ENCODE results near the gene EIF3B.
"Not testable (repeated sequence)": the region's sequence is repeated elsewhere in the genome, so short reads cannot be mapped to it uniquely, and the experiment has no call there.

Gene EIF3B

DNA sequence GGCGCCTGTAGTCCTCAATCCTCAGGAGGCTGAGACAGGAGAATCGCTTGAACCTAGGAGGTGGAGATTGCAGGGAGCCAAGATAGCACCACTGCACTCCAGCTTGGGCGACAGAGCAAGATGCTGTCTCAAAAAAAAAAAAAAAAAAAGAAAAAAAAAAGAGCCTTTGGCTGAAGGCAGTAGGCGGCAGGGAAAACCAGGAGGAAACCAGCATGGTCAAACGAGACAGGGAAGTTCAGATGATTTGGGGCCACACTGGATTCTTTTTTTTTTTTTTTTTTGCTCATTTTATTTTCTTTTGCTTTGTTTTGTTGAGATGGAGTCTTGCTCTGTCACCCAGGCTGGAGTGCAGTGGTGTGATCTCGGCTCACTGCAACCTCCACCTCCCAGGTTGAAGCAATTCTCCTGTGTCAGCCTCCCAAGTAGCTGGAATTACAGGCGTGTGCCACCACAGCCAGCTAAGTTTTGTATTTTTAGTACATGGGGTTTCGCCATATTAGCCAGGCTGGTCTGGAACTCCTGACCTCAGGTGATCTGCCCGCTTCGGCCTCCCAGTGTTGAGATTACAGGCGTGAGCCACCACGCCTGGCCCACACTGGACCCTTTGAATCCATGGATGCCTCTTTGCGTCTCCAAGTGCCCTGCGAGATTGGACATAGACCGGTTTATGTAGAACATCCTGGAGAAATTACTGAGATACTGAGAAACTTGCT is 7.1 kb upstream of the EIF3B start:
- not testable (repeated sequence) for DNase-seq (ENCODE audit: low read depth)

DNA sequence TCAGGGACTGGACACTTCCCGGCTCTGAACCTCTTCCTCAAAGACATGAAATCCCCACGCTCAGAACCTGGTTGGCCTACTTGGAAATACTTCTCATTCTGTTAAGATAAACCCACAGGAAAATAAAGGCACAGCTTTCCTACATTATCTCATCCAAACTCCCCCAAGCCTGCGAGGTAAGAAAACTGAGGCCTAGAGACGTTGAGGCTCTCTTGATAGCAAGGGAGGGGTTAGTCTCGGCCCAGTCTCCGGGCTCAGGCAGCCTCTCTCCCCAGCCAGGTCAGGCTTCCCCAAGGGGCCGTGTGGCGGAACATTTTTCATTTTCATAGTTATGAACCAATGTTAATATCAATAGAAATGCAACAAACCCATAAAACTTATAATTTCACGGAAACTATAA is 4.6 kb upstream of the EIF3B start:
- DNase-seq (ENCODE audit: low read depth), result no peak

DNA sequence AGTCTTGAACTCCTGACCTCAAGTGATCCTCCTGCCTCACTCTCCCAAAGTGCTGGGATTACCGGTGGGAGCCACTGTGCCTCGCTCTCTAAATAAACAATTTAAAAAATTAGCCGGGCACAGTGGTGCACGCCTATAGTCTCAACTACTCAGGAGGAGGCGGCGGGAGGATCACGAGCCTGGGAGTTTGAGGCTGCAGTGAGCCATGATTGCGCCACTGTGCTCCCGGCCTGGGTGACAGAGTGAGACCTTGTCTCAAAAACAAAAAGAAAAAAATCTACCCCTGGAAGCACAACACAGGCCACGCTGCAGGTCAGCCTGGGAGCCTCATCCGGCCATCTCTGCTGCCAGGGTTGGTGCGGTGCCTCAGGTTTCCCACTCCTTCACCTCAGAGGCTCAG is 3.8 kb upstream of the EIF3B start:
- no peak for DNase-seq (ENCODE audit: low read depth)

DNA sequence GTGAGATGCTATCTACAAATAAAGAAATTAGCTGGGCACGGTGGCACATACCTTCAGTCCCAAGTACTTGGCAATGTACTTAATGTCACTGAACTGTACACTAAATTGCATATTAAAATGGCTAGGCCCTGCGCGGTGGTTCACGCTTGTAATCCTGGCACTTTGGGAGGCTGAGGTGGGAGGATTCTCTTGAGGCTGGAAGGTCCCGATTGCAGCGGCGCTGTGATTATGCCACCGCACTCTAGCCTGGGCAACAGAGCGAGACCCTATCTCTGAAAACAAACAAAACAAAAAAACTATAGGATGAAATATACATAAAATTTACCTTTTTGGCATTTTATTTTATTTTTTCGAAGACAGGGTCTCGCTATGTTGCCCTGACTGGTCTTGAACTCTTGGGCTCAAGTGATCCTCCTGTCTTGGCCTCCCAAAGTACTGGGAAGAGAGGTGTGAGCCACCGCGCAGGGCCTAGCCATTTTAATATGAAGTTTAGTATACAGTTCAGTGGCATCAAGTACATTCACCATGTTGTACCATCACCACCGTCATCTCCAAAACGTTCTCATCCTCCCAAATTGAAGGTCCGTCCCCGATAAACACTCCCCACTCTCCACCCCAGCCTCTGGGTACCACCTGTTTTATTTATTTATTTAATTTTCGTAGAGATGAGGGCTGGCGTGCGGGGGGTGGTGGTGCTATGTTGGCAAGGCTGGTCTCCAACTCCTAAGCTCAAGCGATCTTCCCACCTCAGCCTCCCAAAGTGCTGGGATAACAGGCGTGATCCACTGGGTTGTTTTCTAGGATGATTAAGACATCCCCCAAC is 1.3 kb upstream of the EIF3B start:
- DNase-seq (ENCODE audit: low read depth), result no peak

DNA sequence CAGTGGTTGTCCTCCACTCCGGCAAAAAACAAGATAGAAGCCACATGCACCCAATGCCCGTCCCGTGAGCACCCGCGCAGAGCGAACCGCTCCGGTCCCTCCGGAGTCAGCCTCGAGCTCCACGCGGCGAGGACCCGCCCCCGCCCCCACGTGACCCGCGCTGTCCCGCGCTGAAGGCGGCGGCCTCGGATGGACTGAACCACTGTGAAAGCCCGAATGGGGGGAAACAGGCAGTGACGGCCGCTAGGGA is 766 bp upstream of the EIF3B start:
- DNase-seq (ENCODE audit: low read depth), result peak; percentile 92

DNA sequence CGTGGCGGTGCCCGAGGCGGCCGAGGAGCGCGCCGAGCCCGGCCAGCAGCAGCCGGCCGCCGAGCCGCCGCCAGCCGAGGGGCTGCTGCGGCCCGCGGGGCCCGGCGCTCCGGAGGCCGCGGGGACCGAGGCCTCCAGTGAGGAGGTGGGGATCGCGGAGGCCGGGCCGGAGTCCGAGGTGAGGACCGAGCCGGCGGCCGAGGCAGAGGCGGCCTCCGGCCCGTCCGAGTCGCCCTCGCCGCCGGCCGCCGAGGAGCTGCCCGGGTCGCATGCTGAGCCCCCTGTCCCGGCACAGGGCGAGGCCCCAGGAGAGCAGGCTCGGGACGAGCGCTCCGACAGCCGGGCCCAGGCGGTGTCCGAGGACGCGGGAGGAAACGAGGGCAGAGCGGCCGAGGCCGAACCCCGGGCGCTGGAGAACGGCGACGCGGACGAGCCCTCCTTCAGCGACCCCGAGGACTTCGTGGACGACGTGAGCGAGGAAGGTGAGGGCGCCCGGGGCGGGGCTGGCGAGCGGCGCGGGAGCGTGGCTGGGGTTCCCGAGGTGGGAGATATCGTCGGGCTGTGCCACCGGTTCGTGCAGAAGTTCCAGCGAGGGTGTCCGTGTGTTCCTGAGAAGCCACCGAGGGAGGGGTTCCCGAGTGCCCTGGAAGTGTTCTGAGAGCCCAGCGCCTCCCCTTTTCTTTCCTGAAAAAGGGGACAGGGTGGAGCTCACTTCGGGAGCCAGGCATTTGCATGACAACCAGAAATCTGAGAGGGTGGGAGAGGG is 495 bp downstream of the EIF3B start:
- DNase-seq (ENCODE audit: low read depth), result peak; percentile 42

DNA sequence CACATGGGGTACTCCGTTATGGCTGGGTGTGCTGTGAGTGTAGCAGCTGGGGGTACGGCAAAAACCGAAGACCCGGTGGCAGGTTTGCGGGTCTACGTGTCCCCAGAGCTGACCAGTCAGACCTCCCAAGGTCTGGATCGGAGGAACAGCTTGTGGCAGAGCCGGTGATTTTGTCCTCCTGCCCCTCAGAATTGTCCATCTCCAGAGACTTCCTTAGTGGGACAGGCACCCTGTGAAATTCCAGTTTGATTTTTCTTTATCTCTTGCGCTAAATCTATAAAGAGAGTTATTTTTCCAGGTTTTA is 1.0 kb downstream of the EIF3B start:
- DNase-seq (ENCODE audit: low read depth), result peak; percentile 34

DNA sequence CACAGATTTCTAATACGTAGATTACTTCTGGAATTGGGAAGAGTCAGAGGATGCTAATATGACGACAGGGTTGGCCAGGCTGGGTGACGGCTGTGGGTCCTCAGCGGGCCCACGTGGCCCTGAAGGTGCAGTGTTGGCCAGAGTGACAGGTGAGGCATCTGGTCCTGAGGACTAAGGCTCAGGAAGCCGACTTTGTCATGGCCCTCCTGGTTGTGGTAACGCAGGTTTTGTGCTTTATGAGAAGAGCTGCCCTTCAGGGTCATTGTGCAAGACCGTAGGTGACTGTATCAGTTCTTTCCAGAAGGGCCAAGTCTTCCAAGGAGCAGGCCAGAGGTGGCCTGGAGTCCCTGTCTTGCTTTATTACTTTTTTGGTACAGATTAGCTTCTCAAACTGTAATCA is 2.5 kb downstream of the EIF3B start:
- no peak for DNase-seq (ENCODE audit: low read depth)

DNA sequence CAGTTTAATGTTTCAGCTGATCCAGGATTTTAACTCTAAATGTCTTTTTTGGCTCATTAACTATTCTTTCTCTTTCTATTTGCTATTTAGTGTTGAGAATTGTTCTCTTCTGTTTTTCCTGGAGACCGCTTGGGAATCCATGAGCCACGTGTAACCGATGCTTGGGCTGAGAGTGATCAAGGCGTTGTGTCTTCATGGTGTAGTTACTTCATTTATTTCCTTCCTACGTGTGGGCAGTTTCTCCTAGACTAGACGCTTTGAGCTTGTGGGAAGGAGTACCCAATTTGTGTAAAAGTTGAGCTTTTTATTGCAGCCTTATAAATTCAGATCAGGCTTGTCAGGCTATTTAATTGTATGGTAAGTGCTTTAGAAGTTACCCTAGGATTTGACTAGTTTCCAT is 2.9 kb downstream of the EIF3B start:
- DNase-seq (ENCODE audit: low read depth), result no peak

DNA sequence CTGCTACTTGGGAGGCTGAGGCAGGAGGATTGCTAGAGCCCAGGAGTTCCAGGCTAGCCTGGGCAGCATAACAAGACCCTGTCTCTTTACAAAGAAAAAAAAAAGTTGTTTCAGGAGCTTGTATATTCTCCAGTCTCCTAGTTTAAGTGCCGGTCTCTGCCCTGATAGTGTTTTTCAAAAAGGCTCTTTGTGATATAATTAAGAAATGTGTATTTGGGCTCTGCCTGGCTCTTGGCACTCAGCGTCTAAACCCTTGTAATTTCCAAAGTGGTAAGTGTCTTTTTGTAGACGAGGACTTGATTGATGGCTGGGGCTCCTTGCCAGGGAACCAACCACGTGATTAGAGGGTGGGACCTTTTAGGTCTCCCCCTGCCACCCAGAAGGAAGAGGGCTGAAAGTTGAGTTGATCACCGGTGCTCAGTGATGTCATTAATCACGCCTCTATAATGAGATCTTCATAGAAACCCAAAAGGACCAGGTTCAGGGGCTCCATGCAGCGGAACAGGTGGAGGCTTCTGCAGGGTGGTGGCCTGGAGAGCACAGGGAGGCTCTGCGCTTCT is 4.4 kb downstream of the EIF3B start:
- no peak for DNase-seq (ENCODE audit: low read depth)

DNA sequence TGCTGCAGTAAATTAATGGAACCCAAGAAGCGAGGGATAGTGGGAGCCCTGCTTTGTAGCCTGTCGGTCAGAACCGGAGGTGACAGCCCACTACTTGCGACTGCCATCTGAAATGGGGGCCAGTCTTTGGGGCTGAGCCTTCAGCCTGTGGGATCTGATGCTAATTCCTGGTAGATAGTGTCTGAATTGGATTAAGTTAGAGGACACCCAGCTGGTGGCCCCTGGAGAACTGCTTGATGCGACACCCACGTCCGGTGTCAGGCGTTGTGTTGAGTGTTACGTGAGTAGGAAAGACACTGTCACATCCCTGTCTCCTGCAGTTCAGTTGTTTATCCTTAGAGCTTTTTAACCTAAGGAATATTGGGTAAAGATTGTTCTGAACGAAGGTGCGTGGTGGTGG is 5.0 kb downstream of the EIF3B start:
- DNase-seq (ENCODE audit: low read depth), result no peak

DNA sequence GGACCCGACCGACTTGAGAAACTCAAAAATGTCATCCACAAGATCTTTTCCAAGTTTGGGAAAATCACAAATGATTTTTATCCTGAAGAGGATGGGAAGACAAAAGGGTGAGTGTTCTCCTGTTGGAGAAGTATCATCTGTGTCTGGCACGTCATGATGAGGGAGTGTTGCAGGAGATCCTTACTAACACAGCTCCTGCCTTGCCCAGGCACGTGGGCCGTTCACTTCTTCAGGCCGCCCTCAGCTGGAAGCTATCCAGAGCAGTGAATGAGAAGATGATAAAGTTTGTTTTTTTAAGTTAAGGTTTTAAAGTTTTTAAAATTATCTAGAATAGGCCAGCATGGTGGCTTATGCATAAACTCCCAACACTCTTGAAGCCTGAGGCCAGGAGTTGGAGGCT is 6.2 kb downstream of the EIF3B start:
- DNase-seq (ENCODE audit: low read depth), result no peak

DNA sequence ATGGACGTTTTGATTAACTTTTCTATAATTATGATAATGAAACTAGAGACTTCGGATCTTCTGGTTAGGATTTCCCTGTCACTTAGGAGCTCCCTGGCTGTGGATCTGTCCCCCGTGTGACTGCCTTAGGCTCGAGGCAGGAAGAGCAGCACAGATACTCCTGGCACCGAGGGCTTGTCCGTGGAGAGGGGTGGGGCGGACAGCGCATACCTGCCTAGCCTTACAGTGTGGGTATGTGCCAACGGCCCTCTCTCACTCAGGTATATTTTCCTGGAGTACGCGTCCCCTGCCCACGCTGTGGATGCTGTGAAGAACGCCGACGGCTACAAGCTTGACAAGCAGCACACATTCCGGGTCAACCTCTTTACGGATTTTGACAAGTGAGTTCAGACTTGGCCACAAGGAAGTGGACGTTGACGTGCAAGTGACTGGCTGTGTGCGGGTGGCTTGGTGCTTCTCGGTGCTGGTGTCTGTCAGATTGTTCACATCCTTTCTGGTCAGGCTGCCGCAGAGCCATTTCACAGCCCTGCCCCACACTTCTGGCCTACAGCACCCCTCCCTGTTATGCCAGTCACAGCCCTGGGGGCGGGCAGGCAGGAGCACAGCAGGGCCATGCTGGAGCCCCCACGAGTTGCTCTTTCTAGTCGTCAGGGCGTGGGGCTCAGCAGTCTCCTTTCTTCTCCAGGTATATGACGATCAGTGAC is 7.9 kb downstream of the EIF3B start:
- DNase-seq (ENCODE audit: low read depth), result no peak

DNA sequence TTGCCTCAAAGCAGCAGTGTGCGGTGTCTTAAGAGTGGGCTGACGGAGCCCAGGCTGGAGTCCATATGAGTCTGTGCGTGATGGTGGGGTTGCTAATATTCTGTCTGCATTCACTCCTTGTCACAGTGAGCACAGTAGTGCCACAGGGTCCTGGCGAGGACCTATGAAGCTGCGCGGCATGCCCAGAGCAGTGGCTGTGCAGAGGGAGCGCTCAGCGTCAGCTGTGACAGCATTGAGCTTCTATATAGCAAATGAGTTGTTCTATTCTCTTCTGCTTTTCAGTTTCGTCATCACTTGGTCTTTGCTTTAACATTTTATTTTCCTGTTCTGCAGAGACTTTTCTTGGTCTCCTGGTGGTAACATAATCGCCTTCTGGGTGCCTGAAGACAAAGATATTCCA is 14.5 kb downstream of the EIF3B start:
- DNase-seq (ENCODE audit: low read depth), result no peak

DNA sequence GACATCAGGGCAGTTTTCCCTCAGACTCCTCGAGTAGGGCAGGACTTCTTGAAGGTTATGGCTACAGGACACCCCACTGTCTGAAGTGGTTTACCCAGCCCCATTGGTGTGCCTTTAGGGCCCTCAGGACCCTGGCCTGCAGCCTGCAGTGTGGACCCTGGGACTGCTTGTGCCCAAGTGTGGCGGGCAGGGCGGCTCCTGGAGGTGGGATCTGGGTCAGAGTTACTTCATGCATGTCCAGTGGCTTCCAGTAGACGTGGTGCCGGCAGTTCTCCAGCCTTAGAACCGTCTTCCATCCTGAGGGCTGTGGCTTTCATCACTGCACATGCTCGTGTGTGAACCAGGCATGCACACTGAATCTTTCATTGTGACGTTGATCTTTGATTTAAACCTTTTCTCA is 16.7 kb downstream of the EIF3B start:
- DNase-seq (ENCODE audit: low read depth), result no peak

DNA sequence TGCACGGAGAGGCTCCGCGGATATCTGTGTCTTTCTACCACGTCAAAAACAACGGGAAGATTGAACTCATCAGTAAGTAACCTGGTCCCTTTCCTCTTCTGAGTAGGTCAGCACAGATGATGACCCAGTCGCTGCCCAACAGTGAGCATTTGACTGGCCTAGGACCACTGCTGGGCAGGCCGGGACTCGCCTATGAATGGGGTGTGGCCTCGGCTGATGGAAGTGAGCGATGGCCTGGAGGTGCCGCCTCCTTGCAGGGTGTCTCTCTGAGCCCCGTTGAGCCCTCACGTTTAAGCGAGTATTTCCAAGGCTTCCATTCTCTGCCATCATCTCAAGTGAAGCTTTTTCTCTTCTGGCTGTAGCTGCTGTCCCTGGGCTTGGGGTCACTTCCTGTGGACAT is 18.1 kb downstream of the EIF3B start:
- DNase-seq (ENCODE audit: low read depth), result no peak

DNA sequence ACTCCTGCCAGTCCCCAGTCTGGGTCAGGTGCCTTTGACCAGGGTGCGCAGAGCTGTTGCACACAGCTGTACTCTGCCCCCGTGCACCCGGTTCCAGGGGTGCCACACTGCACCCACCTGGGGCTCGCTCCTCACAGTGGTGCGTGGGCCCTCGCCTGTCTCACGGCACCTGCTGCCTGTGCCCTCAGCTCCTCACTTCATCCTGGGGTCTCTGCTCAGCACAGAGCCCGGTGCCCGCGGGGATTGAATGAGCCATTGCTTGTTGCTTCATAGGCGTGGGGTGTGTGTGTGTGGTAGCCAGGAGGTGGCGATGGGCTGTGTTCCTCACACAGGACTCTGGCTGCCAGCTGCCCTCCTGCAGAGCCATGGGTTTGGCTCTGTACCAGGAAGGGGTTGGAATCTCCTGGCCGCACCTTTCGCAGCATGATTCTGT is 18.5 kb downstream of the EIF3B start:
- no peak for DNase-seq (ENCODE audit: low read depth)

DNA sequence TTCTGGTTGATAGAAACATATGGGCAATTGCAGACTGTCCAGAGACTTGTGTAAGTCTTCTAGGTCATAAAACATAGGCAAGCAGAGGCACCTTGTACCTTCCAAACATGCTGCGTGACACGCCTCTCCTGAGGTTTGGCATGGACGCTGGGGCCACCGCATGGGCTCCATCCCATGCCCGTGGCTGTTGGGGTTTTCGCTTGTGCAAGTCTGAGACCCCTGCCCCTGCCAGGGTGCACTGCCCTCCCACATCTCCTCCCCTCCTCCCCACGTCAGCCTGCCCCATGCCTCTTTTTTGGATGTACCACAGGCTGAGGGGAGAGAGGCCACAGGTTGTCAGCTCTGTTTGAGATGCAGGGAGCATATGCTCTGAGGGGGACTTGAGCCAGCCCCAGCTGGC is 19.0 kb downstream of the EIF3B start:
- DNase-seq (ENCODE audit: low read depth), result no peak

DNA sequence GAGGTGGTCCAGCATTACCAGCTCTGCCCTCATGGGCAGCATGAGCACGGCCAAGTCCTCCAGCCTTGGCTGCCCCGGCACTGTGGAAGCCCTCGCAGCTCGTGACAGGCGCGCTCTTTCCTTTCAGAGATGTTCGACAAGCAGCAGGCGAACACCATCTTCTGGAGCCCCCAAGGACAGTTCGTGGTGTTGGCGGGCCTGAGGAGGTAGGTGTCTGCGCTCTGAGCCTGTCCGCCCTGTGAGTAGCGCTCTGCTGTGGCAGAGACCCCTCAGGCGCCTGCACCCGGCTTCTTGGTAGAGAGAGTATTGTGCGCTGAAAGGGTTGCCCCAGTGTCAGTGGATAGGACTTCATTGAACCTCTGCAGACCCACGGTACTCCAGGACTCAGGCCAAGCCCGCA is 19.8 kb downstream of the EIF3B start:
- DNase-seq (ENCODE audit: low read depth), result no peak

DNA sequence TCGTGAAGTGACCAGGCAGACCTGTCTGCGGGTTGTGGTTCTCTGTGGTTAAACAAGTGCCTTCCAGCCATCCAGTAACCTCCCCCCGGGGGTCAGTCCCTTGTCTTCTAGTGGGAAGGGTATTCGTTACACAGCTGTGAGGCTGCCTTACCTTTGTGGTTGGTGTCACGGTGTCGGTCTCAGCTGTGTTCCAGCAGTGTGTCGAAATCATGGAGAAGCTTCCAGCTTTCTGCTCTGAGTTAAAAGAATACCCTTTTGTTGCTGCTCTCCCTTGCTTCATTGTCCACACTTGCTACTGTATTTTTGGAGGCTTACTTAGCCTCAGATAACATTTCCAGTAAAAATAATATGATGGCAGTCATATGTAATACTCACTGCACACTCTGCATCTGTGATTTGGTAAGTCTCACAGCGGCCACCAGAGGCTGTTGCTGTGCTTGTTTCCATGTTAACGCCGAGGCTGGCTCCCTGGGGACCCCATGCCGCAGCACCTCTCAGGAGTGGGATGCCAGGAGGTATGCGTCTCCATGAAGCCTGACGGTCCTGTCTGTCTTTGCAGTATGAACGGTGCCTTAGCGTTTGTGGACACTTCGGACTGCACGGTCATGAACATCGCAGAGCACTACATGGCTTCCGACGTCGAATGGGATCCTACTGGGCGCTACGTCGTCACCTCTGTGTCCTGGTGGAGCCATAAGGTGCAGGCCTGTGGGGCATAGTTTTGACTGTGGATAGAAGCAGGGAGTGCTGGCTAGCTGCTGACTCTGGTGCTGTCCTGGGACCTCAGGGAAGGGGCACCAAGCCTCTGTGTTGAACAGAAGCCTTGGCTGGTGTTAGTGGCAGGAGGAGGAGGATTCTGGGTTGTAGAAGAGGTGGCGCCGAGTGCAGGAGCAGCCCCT is 20.5 kb downstream of the EIF3B start:
- no peak for DNase-seq (ENCODE audit: low read depth)

DNA sequence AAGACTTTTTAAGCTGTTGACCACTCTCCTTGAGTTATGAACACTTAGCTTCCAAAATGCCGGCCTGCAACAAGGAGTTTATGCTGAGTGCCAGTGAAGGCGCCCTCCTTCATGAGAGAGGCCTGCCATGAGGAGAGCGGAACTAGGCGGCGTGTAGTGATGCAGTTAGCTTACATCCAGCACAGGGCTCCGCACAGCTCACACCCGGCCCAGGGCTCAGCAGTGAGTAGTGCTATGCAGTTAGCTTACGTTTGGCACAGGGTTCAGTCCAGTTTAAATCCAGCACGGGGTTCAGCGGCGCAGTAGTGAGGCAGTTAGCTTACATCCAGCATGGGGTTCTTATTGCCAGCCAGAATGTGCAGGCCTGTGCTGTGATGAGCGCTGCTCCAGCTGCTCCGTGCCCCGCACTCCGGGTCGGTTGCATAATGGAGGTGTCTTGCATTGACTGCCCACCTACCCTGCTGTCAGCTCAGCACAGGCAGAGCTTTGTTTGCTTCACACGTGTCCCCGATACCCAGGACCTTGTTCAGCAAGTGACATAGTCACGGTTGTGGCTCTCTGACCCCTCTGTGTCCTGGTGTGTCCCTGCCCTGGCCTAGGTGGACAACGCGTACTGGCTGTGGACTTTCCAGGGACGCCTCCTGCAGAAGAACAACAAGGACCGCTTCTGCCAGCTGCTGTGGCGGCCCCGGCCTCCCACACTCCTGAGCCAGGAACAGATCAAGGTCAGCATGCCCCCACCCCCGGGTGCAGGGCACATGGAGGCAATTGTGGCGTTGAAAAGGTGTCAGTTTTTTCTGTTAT is 21.9 kb downstream of the EIF3B start:
- no peak for DNase-seq (ENCODE audit: low read depth)

Data from ELR (cell line).